Muscle layer of duodenum (tissue), 2 donors: Measurements from ENCODE around the gene HSPA1B.
"Not testable (repeated sequence)": the region's sequence is repeated elsewhere in the genome, so short reads cannot be mapped to it uniquely, and the experiment has no call there.

ENCODE experiments used
- H3K27ac ChIP-seq: one replicate; pipeline ENCODE4 v1.7.0; 2013; ENCODE audit warnings: mild to moderate bottlenecking, low read length
- H3K27me3 ChIP-seq: one replicate; pipeline ENCODE4 v1.7.0; 2013; ENCODE audit warnings: low read depth, mild to moderate bottlenecking, control low read depth, low read length
- H3K36me3 ChIP-seq, 2 donors: one replicate each; pipeline ENCODE4 v1.7.0; 2013; ENCODE audit warnings: low read length in 2 of 2, control low read depth in 1 of 2, mild to moderate bottlenecking in 1 of 2; ENCODE audit not compliant: insufficient read depth in 2 of 2, control insufficient read depth in 1 of 2
- H3K4me1 ChIP-seq, 2 donors: one replicate each; pipeline ENCODE4 v1.7.0; 2013; ENCODE audit warnings: low read length in 2 of 2, mild to moderate bottlenecking in 2 of 2, control low read depth in 1 of 2, moderate library complexity in 1 of 2; ENCODE audit not compliant: insufficient read depth in 2 of 2, control insufficient read depth in 1 of 2
- H3K4me3 ChIP-seq, 2 donors: one replicate each; pipeline ENCODE4 v1.7.0; 2013; ENCODE audit warnings: low read length in 2 of 2, low read depth in 1 of 2, mild to moderate bottlenecking in 1 of 2
- H3K9me3 ChIP-seq, 2 donors: one replicate each; pipeline ENCODE4 v1.7.0; 2013; ENCODE audit warnings: low read length in 2 of 2, control low read depth in 1 of 2, mild to moderate bottlenecking in 1 of 2; ENCODE audit not compliant: control insufficient read depth in 1 of 2
- donor health status: healthy.

The HSPA1B gene

GRCh38 chr6:31819871-31820299, 7.7 kb upstream of the HSPA1B start:
- H3K4me1 ChIP-seq: peaks cover 8 to 27% of the 10 kb centered on the region in 2 donors
- no peaks in the 10 kb centered on the region for H3K9me3 ChIP-seq
- peaks cover 0 to 6% of the 10 kb centered on the region in 2 donors for H3K36me3 ChIP-seq
- no peaks in the 10 kb centered on the region for H3K27me3 ChIP-seq
- no peak overlapping the region for H3K4me3 ChIP-seq
- peak overlapping the region; percentile 59 for H3K27ac ChIP-seq

DNA sequence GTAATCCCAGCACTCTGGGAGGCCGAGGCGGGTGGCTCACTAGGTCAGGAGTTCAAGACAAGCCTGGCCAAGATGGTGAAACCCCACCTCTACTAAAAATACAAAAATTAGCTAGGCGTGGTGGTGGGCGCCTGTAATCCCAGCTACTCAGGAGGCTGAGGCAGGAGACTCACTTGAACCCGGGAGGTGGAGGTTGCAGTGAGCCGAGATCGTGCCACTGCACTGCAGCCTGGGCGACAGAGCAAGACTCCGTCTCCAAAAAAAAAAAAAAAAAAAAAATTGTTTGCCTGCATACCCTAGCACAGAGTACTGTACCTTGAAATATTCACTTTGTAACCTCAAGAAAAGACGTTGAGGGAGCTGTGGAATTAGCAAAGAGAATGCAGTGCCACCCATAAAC, 7.1 kb upstream of the HSPA1B start:
- Histone ChIP-seq H3K27ac (peak overlapping the region; percentile 59), H3K4me1 (peaks cover 8 to 27% of the 10 kb centered on the region in 2 donors), H3K4me3 (peak overlapping the region in 1 of 2 donors; percentile 62)
- not testable (repeated sequence) for H3K9me3 ChIP-seq, H3K27me3 ChIP-seq, H3K36me3 ChIP-seq

DNA sequence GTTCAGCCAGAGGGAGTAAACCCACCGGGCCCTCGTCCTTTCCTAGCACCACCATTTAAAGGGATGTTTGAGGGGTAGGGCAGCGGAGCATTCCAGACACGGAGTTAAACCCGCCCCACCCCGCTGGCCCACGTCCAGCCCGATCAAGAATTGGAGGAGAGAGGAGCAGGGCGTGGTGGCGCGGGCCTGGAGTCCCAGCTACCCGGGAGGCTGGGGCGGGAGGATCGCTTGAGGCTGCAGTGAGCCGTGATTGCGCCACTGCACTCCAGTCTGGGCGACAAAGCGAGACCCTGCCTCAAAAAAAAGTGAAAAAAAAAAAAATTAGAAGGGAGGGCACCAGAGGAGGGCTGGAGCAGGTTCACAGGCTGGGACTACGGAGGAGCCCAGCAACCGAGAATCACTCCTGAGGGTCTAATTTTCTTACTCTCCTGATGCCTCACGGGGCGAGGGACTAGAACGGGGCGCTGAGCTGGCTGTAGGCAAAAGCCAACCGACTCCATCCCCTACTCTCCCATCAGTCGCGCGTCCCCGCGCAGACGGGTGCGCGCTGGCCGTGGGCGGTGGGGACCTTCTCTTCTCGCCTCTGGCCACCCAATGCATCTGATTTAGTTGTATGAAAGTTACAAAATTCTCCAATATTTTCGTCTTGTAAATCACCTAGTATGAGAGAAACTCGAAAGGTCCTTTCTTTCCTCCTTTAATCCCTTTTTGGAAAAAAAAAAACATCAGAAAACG, 6.1 kb upstream of the HSPA1B start:
- Histone ChIP-seq H3K27me3 (no peaks in the 10 kb centered on the region), H3K27ac (peak overlapping the region; percentile 99), H3K9me3 (no peaks in the 10 kb centered on the region), H3K36me3 (peaks cover 0 to 6% of the 10 kb centered on the region in 2 donors), H3K4me1 (peaks cover 8 to 27% of the 10 kb centered on the region in 2 donors), H3K4me3 (peak overlapping the region; percentile 62 to 73)

DNA sequence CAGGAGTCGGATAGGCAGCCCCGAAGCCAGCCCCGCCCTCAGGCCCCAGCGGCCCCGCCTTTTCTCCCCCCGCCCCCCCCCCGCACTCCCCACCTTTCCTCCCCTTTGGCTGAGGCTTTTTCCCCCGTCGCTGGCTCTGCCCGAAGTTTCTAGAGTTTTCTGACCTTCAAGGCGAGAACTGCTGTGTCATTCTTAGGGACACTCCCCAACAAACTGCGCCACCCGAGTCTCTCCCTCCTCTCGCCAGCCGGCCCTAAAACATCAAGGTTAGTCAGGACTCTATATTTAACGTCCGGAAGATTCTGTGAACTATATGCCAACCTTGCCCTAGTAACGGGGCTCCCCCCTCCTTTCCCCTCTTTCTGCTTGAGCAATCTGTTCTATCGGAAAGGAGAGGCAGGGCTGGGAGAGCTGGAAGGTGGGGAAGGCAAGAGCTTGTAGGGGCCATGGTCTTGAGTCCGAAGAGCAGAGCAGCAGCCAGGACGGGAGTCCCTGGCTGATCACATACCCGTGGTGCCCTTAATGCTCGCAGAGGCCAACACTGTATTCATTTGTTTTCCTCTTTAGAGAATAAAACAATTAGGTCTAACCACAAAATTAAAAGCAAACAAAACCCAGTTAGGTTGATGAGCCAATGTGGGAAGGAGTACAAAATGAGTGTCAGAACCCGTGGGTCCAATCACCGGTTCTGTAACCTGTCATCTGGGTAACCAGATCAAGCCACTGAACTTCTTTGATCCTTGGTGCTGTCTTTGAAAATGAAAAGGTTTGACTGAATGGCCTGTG, 5.3 kb upstream of the HSPA1B start:
- Histone ChIP-seq H3K36me3 (peaks cover 0 to 6% of the 10 kb centered on the region in 2 donors), H3K9me3 (no peaks in the 10 kb centered on the region), H3K4me1 (peaks cover 8 to 27% of the 10 kb centered on the region in 2 donors), H3K4me3 (peak overlapping the region; percentile 62 to 73), H3K27ac (peak overlapping the region; percentile 99), H3K27me3 (no peaks in the 10 kb centered on the region)

DNA sequence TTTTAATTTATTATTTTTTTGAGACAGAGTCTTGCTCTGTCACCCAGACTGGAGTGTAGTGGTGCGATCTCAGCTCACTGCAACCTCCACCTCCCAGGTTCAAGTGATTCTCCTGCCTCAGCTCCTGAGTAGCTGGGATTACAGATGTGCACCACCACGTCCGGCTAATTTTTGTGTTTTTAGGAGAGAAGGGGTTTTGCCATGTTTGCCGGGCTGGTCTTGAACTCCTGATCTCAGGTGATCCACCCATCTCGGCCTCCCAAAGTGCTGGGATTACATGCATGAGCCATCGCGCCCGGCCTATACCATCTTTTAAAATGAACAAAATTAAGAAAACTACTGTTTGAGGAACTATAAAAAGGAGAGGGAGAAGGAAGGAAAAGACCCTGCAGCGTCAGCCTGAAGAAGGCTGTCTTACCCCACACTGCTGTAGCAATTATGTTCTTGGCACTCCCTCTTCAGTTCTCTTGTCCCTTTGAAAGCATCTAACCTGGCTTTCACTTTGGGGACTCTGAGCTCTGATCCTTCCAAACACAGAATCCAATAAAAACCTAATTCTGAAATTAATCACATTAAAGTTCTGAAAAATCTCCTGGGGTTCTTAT, 3.8 kb upstream of the HSPA1B start:
- not testable (repeated sequence) for H3K9me3 ChIP-seq, H3K4me3 ChIP-seq, H3K27me3 ChIP-seq, H3K36me3 ChIP-seq
- H3K27ac ChIP-seq: peak overlapping the region; percentile 99
- H3K4me1 ChIP-seq: peaks cover 8 to 22% of the 10 kb centered on the region in 2 donors

GRCh38 chr6:31825553-31825952, 2.0 kb upstream of the HSPA1B start:
- no peak overlapping the region for H3K4me3 ChIP-seq
- no peaks in the 10 kb centered on the region for H3K27me3 ChIP-seq
- H3K27ac ChIP-seq: peak overlapping the region; percentile 58
- peaks cover 0 to 6% of the 10 kb centered on the region in 2 donors for H3K36me3 ChIP-seq
- H3K4me1 ChIP-seq: peaks cover 4 to 11% of the 10 kb centered on the region in 2 donors
- no peaks in the 10 kb centered on the region for H3K9me3 ChIP-seq

GRCh38 chr6:31826793-31827285, 699 bp upstream of the HSPA1B start:
- Histone ChIP-seq H3K27ac (peak overlapping the region; percentile 94), H3K9me3 (no peaks in the 10 kb centered on the region), H3K36me3 (peaks cover 0 to 6% of the 10 kb centered on the region in 2 donors), H3K4me1 (peaks cover 4 to 18% of the 10 kb centered on the region in 2 donors), H3K27me3 (no peaks in the 10 kb centered on the region), H3K4me3 (peak overlapping the region; percentile 43 to 74)

GRCh38 chr6:31829633-31830283, 2.2 kb downstream of the HSPA1B start:
- Histone ChIP-seq H3K36me3 (no peaks in the 10 kb centered on the region), H3K4me1 (peaks cover 0 to 16% of the 10 kb centered on the region in 2 donors), H3K4me3 (peak overlapping the region; percentile 83 to 85), H3K27me3 (no peaks in the 10 kb centered on the region), H3K27ac (peak overlapping the region; percentile 88), H3K9me3 (no peaks in the 10 kb centered on the region)

GRCh38 chr6:31830886-31831335, 3.4 kb downstream of the HSPA1B start:
- H3K36me3 ChIP-seq: no peaks in the 10 kb centered on the region
- H3K4me1 ChIP-seq: peaks cover 0 to 18% of the 10 kb centered on the region in 2 donors
- no peaks in the 10 kb centered on the region for H3K9me3 ChIP-seq
- H3K4me3 ChIP-seq: peak overlapping the region; percentile 83 to 85
- no peaks in the 10 kb centered on the region for H3K27me3 ChIP-seq
- H3K27ac ChIP-seq: peak overlapping the region; percentile 88

DNA sequence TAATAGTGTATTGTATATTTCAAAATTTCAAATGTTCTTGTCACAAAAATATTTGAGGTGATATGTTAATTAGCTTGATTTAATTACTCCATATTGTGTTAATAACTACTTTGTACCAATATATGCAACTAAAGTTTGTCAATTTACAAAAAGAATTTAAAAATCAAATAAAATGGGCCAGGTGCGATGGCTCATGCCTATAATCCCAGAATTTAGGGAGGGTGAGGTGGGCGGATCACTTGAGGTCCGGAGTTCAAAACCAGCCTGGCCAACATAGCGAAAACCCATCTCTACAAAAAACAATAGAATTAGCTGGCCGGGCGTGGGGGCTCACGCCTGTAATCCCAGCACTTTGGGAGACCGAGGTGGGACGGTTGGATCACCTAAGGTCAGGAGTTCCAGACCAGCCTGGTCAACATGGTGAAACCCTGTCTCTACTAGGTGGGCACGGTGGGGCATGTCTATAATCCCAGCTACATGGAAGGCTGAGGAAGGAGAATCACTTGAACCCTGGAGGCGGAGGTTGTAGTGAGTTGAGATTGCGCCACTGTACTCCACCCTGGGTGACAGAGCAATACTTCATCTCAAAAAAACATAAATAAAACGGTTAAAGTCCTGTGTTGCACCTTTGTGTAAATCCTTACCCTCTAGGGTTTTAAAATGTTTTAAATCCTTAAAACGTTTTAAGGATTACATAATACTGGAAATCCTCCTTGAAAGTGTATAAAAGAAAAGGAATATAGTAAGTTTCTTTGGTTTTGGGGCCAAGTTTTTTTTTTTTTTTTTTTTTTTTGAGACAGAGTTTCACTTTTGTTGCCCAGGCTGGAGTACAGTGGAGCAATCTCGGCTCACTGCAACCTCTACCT, 4.0 kb downstream of the HSPA1B start:
- peaks cover 4 to 24% of the 10 kb centered on the region in 2 donors for H3K4me1 ChIP-seq
- no peaks in the 10 kb centered on the region for H3K27me3 ChIP-seq
- no peaks in the 10 kb centered on the region for H3K36me3 ChIP-seq
- peak overlapping the region; percentile 83 to 85 for H3K4me3 ChIP-seq
- peak overlapping the region; percentile 21 for H3K27ac ChIP-seq
- H3K9me3 ChIP-seq: no peaks in the 10 kb centered on the region
